HG03342 (cell line): ENCODE results near the gene CCSER2.
"Not testable (repeated sequence)": the region's sequence is repeated elsewhere in the genome, so short reads cannot be mapped to it uniquely, and the experiment has no call there.

Experiments
- ATAC-seq: cut with Tn5 transposase; IDR thresholded peaks from one replicate; pipeline ENCODE4 v1.9.1; 2021; ENCODE audit warnings: mild to moderate bottlenecking, moderate library complexity; ENCODE audit not compliant: unreplicated experiment

Gene CCSER2

DNA sequence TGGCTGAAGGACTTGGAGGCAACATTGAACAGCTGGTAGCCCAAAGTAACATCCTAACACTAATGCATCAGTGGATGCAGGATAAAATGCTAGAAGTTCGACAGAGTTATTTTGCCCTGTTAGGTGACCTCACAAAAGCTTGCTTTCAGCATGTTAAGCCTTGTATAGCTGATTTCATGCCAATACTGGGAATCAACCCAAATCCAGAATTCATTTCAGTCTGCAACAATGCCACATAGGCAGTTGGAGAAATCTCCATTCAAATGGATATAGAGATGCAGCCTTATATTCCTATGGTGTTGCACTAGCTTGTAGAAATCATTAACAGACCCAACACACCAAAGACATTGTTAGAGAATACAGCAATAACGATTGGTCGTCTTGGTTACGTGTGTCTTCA lies 62.9 kb downstream of the CCSER2 start:
- no peak for ATAC-seq

DNA sequence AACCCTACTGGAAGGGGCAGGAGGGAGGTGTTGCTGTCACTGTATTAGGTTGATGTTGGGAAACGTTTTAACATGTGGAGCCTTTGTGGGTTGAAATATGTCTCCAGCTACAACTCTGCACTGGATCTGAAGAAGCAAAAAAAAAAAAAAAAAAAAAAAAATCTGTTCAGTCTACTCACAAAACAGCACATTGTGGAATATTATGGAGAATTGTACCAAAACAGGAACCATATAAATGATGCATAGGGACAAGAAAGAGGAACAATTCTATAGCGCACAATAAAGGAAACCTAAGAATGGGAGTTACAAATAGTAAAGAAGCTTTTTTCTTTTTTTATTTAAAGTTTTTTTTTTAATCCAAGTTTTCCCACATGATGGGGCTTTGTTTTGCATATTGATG lies 63.8 kb downstream of the CCSER2 start:
- no peak for ATAC-seq

DNA sequence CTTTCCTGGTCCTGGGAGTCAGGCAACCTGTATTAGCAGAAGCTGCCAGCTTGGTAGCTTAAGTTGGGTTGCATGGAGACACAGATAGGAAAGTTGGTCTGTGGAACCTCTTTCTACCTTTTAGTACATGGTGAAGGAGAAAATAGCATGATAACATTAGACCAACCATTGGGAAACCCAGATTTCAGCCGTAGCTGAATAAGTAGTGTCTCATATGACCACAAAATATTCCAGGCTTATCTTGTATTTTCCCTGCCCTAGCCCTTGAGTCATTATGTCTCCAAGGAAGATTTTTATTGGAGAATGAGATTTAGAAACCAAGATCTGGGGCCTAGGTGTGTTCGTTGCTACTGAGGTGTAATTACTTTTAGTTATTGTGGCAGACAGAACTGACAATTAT lies 67.2 kb downstream of the CCSER2 start:
- ATAC-seq = no peak

DNA sequence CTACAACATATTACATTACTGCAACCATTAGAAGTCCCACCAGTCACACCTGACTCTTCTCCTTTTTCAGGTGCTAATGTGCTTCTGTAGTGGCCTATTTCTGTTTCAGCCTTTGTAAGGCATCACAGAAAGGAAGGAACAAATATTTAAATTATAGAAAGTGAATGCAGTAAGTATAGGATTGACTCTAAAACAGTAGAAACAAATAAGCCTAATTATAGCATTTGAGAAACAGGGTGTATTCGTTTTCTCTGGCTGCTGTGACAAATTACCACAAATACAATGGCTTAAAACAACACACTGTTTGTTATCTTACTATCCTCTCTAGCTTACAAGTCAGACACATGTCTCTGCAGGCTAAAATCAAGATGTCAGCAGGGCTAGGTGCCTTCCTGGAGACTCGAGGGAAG lies 69.4 kb downstream of the CCSER2 start:
- ATAC-seq = peak; percentile 59

DNA sequence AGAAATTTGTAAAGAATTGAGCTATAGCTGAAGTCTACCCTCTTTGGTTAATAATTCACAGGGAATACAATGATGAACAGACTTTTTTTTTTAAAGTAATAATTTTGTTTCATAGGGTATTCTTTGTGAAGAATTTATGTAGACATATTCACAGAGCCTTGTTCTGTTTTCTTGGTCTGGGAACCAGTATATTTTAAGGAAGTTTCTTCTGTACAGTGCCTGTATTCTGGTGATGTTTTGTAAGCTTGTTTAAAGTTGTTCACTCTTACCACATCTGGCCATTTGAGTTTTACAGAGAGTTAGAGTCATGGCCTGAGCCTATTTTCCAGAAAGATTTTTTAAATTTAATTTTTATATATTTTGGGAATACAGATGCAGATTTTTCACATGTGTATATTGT lies 70.3 kb downstream of the CCSER2 start:
- no peak for ATAC-seq

DNA sequence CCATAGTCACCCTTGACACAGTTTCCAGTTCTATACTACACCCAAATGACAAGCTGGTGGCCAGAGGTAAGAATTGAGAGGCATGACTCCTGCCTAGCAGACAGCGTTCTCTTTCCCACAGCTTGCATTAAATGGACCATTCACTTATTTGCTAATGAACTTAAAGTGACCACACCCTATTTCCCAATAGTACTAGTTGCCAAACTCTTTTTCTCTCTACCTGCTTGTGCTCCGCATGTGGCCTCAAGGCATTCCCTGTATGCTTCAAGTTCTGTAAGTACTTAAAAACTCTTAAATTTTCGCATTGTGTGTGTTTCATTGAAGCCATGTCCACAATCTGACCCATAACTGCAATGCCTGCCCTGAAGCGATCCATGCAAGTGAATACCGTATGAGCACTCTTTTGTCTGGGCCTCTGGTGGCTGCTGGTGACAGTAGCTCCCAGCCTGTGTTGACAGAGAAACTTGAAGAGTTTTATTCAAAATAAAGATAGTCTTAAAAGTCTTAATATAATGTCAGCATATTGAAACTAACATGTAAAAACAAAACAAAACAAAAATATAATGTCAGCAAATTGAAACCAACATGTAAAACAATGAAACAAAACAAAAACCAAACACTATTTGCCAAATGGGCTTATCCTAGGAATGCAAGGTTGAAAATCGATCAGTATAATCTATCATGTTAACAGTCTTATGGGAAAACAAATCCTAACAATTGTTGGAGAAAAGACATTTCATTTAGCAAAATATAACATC lies 73.6 kb downstream of the CCSER2 start:
- no peak for ATAC-seq

DNA sequence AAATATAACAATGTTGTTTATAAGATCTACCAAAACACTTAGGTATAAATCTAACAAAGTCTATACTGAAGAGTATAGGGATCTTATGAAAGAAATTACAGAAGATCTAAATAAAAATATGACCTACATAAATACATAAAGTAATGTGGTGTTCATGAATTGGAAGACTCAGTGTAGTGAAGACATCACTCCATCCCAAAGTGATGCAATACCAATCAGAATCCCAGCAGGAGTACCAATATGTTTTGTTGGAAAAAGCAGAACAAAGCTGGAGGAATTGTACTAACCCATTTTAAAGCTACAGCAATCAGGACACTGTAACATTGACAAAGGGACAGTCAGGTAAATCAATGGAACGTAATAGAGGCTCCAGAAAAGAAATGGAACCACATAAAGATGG lies 76.4 kb downstream of the CCSER2 start:
- ATAC-seq = no peak

DNA sequence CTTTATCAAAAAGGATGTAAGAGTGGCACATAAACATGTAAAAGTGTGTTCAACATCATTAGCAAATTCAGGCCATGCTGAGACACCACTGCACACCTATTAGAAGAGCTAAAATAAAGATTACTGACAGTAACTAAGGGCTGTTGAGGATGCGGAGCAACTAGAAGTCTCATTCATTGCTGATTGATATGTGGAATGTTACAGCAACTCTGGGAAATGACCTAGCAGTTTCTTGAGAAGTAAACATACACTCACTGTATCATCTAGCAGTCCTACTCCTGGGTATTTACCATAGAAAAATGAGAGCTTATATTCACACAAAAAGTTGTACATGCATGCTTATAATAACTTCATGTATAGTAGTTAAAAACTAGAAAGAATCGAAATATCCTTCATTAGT lies 77.3 kb downstream of the CCSER2 start:
- no peak for ATAC-seq

DNA sequence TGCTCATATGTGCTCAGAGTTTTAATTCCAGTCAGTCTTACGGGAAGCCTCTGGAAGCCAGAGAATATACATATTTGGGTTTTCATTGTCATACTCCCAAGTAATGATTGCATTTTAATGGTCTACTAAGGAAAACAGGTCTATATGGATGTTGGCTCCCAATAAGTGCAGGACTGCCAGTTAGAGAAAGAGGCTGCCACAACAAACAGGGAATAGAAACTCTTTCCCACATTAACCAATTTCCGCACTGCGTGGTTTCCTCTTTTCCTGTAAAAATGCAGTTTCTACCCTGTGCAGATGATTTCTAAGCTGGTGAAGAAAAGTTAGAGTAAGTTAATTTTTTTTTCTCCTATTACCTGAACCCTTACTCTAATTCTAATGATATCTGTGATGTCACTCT lies 78.2 kb downstream of the CCSER2 start:
- no peak for ATAC-seq

DNA sequence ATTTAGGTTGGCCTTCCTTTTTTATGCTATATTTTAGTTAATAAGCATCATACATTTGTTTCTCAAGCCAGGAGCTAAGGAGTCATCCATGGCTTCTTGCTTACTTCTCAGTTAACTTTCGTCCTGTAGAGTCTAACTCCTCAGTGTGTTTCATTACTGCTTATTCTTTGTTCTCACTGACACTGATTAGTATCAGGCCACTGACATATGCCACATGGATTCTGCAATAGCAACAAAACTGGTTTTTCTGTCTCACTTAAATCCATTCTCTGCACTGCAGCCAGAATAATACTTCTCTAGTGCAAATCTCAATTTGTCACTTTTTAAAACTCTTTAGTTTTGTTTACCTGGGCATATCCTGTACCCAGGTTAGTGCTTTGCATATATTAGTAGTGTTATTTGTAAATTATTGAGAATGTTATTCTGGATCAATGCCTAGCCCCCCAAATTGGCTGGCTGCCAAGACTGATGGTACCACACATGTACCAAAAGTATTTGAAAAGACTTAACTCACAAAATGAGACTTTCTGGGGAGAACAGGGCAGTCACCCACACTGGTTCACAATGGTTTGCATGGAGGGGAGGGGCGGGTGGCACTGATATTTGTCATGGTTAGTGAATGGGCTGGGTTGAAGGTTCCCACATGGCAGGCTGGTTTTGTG lies 79.1 kb downstream of the CCSER2 start:
- no peak for ATAC-seq

DNA sequence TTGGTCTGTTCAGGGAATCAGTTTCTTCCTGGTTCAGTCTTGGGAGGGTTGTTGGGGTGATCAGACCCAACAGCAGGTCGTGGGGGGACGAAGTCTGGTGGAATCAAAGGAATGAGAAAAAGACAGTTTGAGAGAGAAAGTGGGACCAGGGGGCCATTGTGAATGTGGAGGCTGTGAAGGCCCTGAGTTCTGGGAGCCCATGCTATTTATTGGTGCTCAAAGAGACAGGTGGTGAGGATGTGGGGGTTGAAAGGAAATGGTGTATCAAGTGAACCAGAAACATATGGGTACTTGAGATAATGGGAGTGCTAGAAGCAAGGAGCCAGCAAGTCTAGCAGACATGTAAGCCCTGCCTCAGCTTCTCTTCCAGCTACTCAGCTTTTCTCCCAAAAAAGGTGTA lies 84.1 kb downstream of the CCSER2 start:
- no peak for ATAC-seq

DNA sequence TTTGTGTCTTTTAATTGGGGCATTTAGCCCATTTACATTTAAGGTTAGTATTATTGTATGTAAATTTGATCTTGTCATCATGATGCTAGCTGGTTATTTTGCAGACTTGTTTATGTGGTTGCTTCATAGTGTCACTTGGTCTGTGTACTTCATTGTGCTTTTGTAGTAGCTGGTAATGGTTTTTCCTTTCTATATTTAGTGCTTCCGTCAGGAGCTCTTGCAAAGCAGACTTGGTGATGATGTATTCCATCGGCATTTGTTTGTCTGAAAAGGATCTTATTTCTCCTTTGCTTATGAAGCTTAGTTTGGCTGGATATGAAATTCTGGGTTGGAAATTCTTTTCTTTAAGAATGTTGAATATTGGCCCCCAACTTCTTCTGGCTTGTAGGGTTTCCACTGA lies 85.7 kb downstream of the CCSER2 start:
- ATAC-seq = not testable (repeated sequence)

DNA sequence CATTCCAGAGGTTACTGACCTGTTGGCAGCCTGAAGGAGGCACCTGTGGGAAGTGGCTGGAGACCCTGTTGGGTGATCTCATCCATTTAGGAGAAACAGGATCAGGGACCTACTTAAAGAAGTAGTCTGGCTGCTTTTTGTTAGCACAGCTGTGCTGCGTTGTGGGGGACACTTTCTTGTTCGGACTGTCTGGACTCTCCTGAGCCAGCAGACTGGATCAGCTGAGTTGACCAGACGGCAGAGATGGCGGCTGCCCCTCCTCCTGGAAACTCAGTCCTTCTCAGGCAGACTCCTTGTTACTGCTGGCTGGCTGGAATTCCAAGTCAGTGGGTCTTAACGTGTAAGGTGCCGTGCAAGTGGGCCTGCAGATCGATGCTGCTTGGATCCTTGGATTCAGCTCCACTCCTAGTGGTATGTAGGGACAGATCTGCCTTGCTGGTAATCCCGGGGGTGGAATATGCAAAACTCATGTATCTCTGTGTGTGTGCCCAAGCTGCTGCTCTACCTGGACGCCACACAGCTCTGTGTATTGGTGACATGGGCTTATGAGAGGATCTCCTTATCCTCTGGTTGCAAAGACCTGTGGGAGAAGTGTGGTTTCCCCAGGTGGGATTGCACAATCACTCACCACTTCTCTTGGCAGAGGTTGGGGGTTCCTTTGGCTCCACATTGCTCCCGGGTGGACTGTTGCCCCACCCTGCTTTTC lies 87.3 kb downstream of the CCSER2 start:
- ATAC-seq = no peak

DNA sequence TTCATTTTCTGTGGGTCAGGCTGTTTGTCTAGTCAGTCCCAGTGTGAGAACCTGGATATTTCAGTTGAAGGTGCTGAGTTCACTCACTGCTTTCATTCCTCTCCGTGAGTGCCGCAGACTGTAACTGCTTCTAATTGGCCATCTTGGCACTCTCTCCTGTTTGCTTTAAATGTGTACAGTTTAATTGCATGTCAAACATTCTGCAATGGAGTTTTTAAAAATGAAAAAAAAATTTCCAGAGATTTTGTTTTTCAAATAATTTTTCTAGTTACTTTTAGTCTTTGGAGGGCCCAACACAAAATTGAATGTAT lies 87.8 kb downstream of the CCSER2 start:
- ATAC-seq = no peak

DNA sequence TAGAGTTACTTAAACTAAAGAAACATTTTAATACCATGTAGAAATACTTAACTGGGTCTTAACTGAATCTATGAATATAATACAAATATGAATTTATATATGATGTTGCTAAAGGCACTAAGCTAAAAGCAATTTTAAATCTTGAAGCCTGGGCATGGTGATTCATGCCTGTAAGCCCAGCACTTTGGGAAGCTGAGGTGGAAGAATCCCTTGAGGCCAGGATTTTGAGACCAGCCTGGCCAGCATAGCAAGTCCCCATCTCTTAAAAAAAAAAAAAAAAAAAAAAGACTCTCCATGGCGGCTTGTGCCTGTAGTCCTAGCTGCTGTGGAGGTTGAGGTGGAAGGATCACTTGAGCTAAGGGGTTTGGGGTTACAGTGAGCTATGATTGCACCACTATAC lies 95.3 kb downstream of the CCSER2 start:
- ATAC-seq = no peak

DNA sequence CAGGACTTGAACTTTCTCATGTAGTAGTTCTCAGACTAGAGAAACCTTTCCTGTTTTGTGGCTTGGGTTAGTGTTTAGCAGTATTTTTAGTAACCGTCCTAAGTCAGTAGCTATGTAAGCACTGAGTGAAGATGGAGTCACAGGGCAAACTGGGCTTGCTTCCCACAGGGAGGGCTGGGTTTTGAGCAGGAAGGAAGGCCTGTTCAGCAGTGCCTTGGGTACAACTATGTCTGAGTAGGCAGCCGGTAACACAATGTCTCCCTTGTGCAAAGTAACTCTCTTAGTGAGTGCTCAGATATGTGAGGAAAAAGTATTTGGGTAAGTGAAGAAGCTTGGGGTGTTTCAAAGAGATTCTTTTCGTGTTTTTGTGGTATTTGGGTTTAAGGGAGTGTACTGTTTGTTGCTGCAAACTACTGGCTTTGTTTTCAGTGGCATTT lies 96.4 kb downstream of the CCSER2 start:
- peak; percentile 55 for ATAC-seq

DNA sequence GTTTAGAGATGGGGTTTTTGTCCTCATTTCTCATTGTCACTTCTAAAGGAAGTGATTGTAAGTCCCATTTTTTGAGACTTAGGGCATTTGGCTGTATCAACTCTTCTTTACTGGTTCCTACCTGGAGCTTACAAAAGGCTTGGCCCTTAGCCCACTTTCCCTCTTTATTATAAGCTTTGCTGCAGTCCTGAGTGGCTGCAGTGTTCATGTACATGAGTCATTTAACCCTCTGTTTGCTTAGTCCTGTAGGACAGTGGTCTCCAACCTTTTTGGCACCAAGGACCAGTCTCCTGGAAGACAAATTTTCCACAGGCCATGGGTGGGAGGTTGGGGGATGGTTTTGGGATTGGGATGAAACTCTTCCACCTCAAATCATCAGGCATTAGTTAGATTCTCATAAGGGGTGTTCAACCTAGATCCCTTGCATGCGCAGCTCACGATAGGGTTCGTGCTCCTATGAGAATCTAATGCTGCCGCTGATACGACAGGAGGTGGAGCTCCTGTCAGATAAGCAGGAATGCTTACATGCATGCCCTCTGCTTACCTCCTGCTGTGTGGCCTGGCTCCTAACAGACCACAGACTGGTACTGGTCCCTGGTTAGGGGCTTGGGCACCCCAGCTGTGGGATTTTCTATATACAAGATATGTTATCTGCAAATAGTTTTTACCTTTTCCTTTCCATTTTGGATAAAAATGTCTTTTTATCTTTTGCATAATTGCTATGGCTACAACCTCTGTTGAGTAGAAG lies 99.7 kb downstream of the CCSER2 start:
- ATAC-seq = no peak

DNA sequence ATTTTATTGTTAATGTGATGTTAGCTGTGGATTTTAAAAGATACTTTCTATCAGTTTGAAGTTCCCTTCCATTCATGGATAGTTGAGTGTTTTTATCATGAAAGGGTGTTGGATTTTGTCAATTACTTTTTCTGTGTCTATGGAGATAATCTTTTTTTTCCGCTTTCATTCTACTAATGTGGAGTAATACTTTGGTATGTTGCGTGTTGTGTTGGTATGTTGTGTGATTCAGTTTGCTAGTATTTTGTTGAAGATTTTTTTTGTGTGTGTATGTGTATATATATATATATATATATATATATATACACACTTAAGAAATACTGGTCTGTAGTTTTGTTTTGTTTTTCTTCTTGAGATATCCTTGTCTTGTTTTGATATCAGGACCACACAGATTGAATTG lies 100.3 kb downstream of the CCSER2 start:
- ATAC-seq = no peak

DNA sequence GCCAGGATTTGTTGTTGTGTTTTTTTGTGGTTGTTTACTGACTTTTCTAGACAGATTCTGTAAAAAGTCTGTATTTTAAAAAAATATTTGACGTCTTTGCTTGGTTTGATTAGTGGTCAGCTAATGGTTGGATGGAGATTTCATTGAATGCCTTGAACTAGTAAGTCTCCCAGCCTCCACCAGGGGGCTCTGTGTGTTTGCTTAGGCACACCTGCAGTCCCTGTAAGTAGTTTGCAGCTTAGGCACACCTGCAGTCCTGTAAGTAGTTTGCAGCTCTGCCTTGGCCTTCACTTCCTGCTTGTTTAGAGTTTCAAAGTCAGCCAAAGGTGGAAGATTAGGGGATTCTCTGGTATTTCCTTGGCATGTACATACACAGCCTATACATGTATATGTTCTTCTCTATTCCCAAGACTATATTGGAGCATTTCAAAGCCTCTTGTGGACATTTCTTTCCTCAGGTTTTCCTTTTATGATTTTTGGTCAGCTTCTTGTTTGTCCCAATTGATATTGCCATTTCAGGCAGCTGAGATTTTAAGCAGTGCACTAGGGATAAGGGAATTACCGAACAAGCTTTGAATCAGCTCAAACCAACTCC lies 101.6 kb downstream of the CCSER2 start:
- ATAC-seq = peak; percentile 99

DNA sequence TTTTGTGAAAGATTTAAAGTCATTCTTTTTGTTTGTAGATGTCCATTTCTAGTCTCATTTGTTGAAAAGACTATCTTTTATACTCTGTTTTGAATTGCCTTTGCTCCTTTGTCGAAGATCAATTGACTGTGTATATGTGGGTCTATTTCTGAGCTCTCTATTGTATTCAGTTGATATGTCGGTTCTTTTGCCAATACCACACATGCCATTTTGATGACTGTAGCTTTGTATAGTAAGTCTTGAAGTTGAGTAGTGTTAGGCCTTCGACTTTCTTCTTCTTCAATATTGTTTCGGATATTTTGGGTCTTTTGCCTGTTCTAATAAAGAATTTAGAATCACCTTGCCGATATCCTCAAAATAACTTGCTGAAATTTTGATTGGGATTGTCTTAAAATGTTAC lies 104.5 kb downstream of the CCSER2 start:
- ATAC-seq = no peak

DNA sequence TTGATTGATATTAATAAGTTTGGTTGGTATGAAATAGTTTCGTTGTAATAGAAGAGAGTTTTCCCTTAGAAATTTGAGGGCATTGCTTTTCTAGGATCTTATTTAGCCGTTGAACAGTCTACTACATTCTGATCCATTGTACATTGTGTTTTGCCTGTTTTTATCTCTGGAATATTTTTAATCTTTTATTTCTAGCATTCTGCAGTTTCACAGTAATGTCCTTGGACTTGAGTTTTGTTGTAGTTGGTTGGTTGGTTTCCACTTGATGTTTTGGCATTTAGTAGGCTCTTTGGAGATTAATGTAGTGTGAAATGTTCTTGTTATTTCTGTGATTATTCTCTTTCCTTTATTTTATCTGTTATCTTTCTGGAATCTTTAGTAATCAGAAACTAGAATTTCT lies 112.4 kb downstream of the CCSER2 start:
- no peak for ATAC-seq
